GM19463 (cell line): ENCODE measurements around the gene PRKCE.

Experiments used
- ATAC-seq: cut with Tn5 transposase; IDR thresholded peaks from one replicate; pipeline ENCODE4 v1.9.1; 2021; ENCODE audit warnings: mild to moderate bottlenecking, moderate library complexity; ENCODE audit not compliant: unreplicated experiment

The PRKCE gene

DNA sequence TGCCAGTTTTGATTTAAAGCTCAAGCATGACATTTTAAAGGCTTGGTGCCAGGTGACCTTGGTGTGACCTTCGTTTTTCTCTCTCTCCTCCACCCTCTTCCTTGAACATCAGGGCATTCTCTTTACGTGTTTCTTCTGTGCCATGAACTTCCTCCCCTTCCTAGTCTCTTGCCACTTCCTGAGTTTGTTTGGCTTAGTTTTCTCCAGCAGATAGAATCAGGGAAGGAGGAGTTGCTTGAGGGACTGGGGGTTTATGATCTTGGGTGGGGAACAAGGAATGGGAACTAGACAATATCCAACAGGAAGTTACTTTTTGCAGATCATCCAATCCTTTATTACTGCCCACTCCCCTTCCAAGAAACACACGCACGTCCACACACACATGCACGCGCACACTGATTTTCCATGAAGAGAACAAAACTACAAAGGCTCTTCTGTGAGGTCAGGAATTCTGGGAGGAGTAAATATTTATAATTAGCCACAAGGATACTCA lies 435.1 kb downstream of the PRKCE start:
- ATAC-seq = no peak

GRCh38 chr2:46087492-46087891 lies 436.0 kb downstream of the PRKCE start:
- ATAC-seq = no peak

DNA sequence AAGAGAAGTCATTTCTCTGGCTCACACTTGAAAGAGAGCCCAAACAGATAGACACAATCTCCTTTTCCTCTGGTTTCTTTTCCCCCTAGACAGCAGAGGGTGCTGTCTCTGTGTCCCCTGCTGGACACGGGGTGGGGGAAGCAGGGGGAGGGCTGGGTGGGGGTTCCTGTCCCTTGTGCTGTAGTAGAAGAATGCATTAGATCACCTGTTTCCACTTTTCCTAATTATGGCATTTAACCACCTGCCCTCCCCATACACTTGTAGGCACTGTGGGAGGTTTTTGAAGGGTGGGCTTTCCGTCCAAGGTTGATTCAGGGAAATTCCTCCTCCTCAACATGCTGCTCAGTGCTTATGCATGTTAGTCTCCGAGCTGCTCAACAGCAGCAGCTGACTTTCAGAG lies 439.5 kb downstream of the PRKCE start:
- no peak for ATAC-seq

DNA sequence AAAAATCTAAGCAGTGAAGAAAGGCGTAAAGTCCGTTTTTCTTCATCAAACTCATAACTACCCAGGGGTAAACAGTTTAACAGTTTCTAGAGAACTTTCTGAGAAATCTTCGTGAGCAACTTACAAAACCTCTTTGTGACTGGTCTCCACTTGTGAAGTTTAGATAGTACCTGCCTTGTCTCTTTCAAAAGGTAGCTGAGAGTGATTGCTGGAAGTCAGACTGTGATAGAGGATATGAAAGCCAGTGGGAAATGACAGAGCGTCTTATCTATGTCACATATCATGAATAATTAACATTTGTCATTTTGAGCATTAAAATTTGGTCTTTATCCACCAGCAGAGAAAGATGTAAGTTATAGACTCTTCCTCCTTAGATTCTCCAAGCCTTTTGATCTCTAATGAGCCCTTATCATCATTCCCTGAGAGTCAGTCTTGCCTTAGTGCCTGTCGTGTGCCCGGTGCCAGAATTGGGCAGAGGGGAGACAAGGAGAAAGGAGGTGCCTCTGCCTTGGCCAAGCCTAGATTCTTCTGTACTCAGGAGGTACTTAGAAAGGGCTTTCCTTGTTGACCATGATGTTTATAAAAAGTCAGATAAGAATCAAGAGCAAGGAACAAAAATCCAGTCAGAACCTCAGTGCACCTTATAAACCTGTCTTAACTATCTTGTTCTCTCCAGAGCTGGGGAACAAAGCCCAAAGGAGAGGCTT lies 440.6 kb downstream of the PRKCE start:
- no peak for ATAC-seq

GRCh38 chr2:46094689-46095088 lies 443.2 kb downstream of the PRKCE start:
- no peak for ATAC-seq

- no peak for ATAC-seq
These were observed 444.4 kb downstream of the PRKCE start for GRCh38 chr2:46095830-46096229.

- ATAC-seq = no peak
These were observed 444.8 kb downstream of the PRKCE start for GRCh38 chr2:46096260-46096659.

- ATAC-seq = no peak
These were observed 446.4 kb downstream of the PRKCE start for GRCh38 chr2:46097714-46098480.

- no peak for ATAC-seq
These were observed 447.2 kb downstream of the PRKCE start for GRCh38 chr2:46098621-46099062.

- ATAC-seq = no peak
These were observed 450.2 kb downstream of the PRKCE start for GRCh38 chr2:46101557-46102220.

DNA sequence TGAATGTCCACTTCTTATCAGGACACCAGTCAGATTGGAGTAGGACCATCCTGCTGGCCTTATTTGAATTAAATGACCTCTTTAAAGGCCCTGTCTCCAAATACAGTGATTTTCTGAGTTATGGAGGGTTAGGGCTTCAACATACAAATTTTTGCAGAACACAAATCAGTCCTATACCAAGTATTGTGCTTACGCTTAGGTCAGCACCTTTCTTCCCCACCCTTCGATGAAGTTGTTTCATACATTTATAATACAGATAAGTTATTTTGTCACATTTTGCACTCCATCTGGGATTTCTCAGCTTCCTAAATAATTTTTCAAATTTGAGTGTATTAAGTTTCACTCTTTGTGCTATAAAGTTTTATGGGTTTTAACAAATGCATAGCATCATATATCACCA lies 455.2 kb downstream of the PRKCE start:
- ATAC-seq = no peak

GRCh38 chr2:46114996-46115395 lies 463.5 kb downstream of the PRKCE start:
- no peak for ATAC-seq

- ATAC-seq = no peak
These were observed 464.7 kb downstream of the PRKCE start for GRCh38 chr2:46116150-46116549.

DNA sequence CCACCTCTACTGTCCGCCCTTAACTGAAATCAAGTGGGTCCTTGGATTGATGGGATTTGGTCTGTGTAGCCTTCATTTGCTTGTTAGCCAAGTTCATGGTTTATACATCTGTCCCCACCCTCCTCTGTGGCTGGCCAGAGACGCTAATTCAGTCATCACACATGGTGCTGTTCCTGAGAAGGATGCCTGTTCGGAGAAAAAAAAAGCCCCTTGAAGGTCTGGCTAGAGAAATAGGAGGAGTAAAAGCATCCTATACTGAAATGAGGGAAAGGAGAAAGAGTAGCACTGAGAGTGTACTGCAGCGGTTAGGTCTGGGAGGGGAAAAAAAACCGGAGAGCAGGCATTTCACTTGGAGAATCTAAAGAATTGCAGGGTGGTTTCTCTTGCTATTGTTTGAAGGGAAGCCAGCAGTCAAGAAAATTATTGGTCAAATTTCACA lies 465.1 kb downstream of the PRKCE start:
- no peak for ATAC-seq

- no peak for ATAC-seq
These were observed 465.9 kb downstream of the PRKCE start for GRCh38 chr2:46117379-46117778.

GRCh38 chr2:46117994-46118393 lies 466.5 kb downstream of the PRKCE start:
- no peak for ATAC-seq

DNA sequence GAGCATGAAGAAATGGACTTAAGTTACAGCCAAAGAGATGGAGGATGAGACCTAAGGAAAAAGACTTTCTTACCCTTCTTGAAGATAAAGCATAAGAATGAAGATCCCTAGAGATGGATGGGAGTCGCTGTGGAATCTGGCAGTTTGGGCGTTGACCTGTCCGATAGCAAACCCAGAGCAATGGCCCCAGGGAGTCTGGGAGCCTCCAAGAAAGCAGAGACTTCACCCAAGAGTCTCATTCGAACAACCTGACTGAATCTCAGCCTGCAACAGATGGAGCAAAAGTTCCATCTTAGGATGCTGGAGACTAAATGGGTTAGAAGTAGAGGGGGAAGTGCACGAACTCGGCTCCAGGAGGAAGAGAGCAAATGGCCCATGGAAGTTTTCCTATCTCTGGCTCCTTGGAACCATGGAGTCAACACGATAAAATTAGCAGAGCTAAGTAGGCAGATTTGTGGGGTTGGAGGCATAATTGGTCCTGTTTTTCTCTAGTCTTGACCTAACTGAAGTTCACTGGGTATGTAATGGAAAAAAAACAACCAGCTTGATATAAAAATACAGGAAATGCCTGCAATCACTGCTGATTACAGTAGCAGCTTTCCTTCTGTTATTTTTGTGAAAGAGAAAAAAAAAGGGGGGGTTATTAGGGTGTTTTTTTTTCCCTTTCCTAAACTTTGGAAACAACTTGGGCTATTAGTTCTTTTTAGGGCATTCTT lies 467.3 kb downstream of the PRKCE start:
- ATAC-seq = no peak

DNA sequence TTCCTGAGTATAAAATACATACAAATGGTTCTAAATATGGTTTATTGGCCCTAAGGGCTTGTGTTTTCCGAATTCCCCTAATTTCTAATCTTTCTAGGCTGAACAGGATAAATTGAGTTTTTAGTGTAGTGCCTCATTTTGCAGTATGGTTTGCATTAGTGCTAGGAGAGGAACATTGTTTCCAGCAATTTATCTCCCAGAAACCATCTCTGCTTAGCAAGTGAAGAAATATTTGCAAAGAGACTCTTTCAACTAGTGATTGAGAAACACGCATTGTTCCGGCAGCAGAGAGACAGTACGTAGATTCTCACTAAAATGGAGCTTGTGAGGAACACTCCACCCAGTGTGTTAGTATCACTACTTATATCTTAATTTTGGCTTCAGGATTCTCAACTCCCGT lies 468.0 kb downstream of the PRKCE start:
- no peak for ATAC-seq

DNA sequence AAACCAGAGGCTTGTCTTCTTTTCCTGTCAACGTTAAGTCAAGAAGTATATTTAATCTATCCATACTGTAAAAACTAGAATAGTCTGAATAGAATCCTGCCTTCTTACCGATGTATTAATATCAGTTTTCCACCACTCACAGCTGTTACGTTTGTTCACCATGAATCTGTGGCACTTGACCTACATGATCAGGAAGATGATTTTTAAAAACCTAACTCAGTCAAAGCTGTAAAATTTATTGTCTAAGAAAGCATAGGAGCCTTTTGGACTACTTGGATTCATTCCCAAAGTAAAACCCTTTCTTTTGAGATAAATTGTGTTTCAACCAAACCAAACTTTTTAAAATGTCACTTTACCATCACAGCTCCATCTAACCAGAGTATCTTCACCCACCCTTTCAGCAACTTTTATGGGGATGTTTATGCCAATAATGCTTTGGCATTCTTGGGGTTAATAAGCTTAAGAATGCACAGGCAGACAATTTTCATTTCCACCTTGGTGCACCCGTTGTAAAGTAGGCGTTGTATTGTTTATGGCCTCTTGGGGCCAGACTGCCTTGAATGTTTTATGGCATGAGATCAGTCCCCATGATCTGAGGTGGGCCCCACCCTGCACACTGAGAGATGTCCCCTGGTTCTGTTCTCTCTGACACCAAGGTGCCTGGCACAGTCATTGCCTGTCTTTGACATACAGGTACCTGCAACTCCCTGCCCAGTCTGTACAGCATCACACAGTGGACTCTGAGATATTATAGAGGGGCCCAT lies 469.5 kb downstream of the PRKCE start:
- ATAC-seq = no peak

- ATAC-seq = no peak
These were observed 471.0 kb downstream of the PRKCE start for GRCh38 chr2:46122318-46122976.
